Tibial artery (tissue), 4 donors: Measurements from ENCODE around the gene CALD1.

ENCODE experiments used
- DNase-seq, 2 donors: peaks; one replicate each; pipeline ENCODE4 v3.0.0-alpha.2; 2019
- H3K27ac ChIP-seq, 2 donors: fragments of 200-600 bp; sonication (generic) in 1 of 2; 1 replicate in 1 of 2; 2 replicates in 1 of 2; pipeline ENCODE4 v1.5.1; 2018 to 2019; ENCODE audit warnings: mild to moderate bottlenecking in 1 of 2
- H3K27me3 ChIP-seq, 2 donors: fragments of 200-600 bp; sonication (generic) in 1 of 2; one replicate each; pipeline versions ENCODE4 v1.5.1 to v1.6.0; 2016 to 2019
- H3K36me3 ChIP-seq, 3 donors: fragments of 200-600 bp; sonication (generic) in 2 of 3; one replicate each; pipeline ENCODE4 v1.5.1; 2016 to 2019; ENCODE audit warnings: mild to moderate bottlenecking in 2 of 3
- H3K4me1 ChIP-seq, 4 donors: fragments of 200-600 bp; sonication (generic) in 2 of 4; 1 replicate in 3 of 4; 2 replicates in 1 of 4; pipeline ENCODE4 v1.5.1; 2016 to 2019
- H3K4me3 ChIP-seq, 2 donors: fragments of 200-600 bp; sonication (generic) in 1 of 2; 1 replicate in 1 of 2; 2 replicates in 1 of 2; pipeline ENCODE4 v1.5.1; 2018 to 2019; ENCODE audit warnings: mild to moderate bottlenecking in 2 of 2
- H3K9me3 ChIP-seq, 3 donors: fragments of 200-600 bp; sonication (generic) in 1 of 3; one replicate each; pipeline ENCODE4 v1.5.1; 2016 to 2019
- CTCF ChIP-seq, 2 experiments: fragments of 200-600 bp in 1 of 2; fragments of 450-650 bp in 1 of 2; IDR thresholded peaks; one replicate each; pipeline ENCODE4 v1.5.1; 2017 to 2019; ENCODE audit warnings: antibody characterized with exemption in 2 of 2, mild to moderate bottlenecking in 1 of 2, moderate library complexity in 1 of 2
- intact Hi-C: fragments of 100-400 bp; cut with DNase I; formaldehyde crosslinking; loops from one replicate; pipeline ENCODE4 v1.15.0; 2023; ENCODE audit warnings: low total_unique reads

CALD1 gene

GRCh38 chr7:134888141-134888740 is 108.8 kb downstream of the CALD1 start:
- H3K27ac ChIP-seq: peak overlapping the region; percentile 33 to 68
- intact Hi-C loops: loop anchor here (10.0 kb wide), 1 partner anchor 47 kb away; no protein-coding TSS in a partner anchor

GRCh38 chr7:134890246-134891240 is 111.1 kb downstream of the CALD1 start:
- peak; percentile 59 to 86 for DNase-seq
- peak overlapping the region; percentile 47 to 49 for H3K4me3 ChIP-seq
- H3K27me3 ChIP-seq: no peaks in the 10 kb centered on the region
- no peaks in the 10 kb centered on the region for H3K9me3 ChIP-seq
- intact Hi-C loops: no loop called here
- no peak for TF ChIP-seq CTCF (IDR thresholded peaks at IDR 0.05)
- peaks cover 4 to 91% (median 58%) of the 10 kb centered on the region in 4 donors for H3K4me1 ChIP-seq
- peak overlapping the region; percentile 67 to 68 for H3K27ac ChIP-seq
- peaks cover 0 to 4% (median 2%) of the 10 kb centered on the region in 3 donors for H3K36me3 ChIP-seq

More at GRCh38 chr7:134888141-134888740, 108.8 kb downstream of the CALD1 start:
- TF ChIP-seq CTCF (IDR thresholded peaks at IDR 0.05): no peak
- no peak for DNase-seq
- no peak overlapping the region for H3K4me3 ChIP-seq
- no peaks in the 10 kb centered on the region for H3K36me3 ChIP-seq
- no peaks in the 10 kb centered on the region for H3K9me3 ChIP-seq
- H3K4me1 ChIP-seq: peaks cover 4 to 98% (median 60%) of the 10 kb centered on the region in 4 donors
- H3K27me3 ChIP-seq: no peaks in the 10 kb centered on the region

- peak; percentile 88 to 90 for DNase-seq
- peak overlapping the region; percentile 67 to 68 for H3K27ac ChIP-seq
- TF ChIP-seq CTCF (IDR thresholded peaks at IDR 0.05): no peak
- intact Hi-C loops: no loop called here
- H3K4me1 ChIP-seq: peaks cover 2 to 84% (median 51%) of the 10 kb centered on the region in 4 donors
- H3K4me3 ChIP-seq: peak overlapping the region; percentile 47 to 49
- H3K9me3 ChIP-seq: peaks cover 0 to 4% (median 0%) of the 10 kb centered on the region in 3 donors
- H3K27me3 ChIP-seq: no peaks in the 10 kb centered on the region
- H3K36me3 ChIP-seq: peaks cover under 1 to 11% (median 5%) of the 10 kb centered on the region in 3 donors
These were observed 111.8 kb downstream of the CALD1 start for GRCh38 chr7:134891262-134891695.

- intact Hi-C loops: no loop called here
- peaks cover 0 to 77% (median 46%) of the 10 kb centered on the region in 4 donors for H3K4me1 ChIP-seq
- no peak for DNase-seq
- no peak for TF ChIP-seq CTCF (IDR thresholded peaks at IDR 0.05)
- H3K9me3 ChIP-seq: peaks cover 0 to 7% (median 0%) of the 10 kb centered on the region in 3 donors
- peak overlapping the region; percentile 47 to 49 for H3K4me3 ChIP-seq
- peaks cover 4 to 18% (median 6%) of the 10 kb centered on the region in 3 donors for H3K36me3 ChIP-seq
- H3K27ac ChIP-seq: peak overlapping the region; percentile 67 to 68
- H3K27me3 ChIP-seq: no peaks in the 10 kb centered on the region
These were observed 112.6 kb downstream of the CALD1 start for GRCh38 chr7:134891696-134892678.
